ENCODE data around the gene ATP10B. TPM values are rescaled to one million over a fixed set of nuclear protein-coding genes. Genes with fewer than 3 reads are reported as not detected.

Gene ATP10B
- total RNA-seq, 1 donor from 2014 or later, result 0.13 TPM

DNA sequence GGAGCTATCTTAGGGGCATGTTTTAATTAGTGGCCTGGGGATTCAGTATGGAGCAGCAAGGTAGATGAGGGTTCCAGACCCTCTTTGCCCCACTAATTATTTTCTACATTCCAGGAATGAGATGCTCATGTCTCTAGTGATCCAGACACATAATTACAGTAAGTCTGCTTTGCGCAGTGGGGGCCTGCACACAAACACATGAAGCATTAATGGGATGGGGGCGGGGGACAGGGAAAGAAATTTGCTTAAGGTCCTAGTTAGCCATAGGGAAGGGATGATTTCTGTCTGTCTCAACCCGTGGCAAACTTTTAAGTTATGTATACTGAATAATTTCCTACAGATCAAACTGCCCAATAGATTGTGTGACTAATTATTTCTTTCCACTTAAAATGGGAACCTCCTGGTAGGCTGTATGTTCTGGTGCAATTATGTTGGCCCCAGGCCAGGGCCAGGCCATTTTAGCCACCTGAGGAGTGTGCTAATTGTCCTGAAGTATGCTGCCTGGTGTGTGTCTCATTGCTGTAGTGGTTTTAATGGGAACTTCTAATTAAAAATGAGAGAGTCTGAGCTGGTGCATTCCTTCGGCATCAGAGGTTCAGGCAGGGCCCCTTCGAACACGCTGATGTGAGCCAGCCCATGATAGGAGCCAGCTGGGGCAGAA lies 295.9 kb downstream of the ATP10B start:
- no peak for DNase-seq (ENCODE audit: low read depth in 2 of 2)

DNA sequence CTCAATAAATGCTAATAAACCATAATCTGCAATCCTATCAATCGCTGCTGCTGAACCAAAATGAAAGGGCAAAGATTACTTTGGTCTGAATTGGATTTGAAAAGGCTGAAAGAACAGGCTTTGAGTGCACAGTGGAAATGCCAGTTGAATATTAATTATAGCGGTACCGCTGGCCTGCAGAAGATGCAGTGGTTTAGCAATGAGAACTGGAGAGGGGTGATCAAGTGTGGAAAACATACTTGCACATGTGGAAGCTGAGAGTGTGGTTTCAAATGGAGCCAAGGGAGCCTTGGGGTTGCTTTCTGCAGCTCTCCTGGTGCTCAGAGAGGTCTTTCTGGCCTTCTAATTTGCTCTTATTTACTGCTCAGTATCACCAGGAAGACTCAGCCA lies 296.4 kb downstream of the ATP10B start:
- no peak for DNase-seq (ENCODE audit: low read depth in 2 of 2)

DNA sequence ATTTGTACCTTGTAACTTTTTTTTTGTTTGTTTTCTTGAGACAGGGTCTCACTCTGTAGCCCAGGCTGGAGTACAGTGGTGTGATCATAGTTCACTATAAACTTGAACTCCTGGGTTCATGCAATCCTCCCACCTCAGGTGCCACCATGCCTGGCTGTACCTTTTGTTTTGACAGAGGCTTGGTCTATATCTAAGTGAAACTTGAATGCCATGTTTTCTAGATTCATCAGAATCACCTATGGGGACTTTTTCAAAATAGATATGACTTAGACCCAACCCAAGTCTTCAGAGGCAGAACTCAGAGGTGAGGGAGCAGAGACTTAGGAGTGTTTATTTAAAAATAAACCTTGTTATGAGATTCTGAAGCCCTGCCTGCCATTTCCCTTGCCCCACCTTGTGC lies 301.9 kb downstream of the ATP10B start:
- no peak for DNase-seq (ENCODE audit: low read depth in 2 of 2)

GRCh38 chr5:160548949-160549645 lies 302.9 kb downstream of the ATP10B start:
- DNase-seq (ENCODE audit: low read depth in 2 of 2), result no peak

GRCh38 chr5:160547872-160548271 lies 304.1 kb downstream of the ATP10B start:
- DNase-seq (ENCODE audit: low read depth in 2 of 2), result no peak

- no peak for DNase-seq (ENCODE audit: low read depth in 2 of 2)
Measured at GRCh38 chr5:160547061-160547460, 304.9 kb downstream of the ATP10B start.

- DNase-seq (ENCODE audit: low read depth in 2 of 2), result no peak
Measured at GRCh38 chr5:160545832-160546231, 306.2 kb downstream of the ATP10B start.

DNA sequence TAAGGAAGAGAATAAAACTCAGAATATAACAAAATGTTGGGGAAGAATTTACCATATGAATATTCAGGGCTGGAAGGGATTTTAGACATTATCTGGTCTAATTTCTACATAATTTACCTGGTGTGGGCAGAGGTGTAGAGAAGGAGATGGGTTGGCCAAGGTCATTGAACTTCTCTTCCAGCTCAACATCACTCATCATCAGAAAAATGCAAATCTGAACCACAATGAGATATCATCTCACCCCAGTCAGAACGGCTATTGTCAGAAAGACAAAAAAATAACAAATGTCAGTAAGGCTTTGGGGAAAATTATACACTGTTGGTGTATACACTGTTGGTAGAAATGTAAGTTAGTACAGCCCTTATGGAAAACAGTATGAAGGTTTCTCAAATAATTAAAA lies 308.6 kb downstream of the ATP10B start:
- no peak for DNase-seq (ENCODE audit: low read depth in 2 of 2)

GRCh38 chr5:160542840-160543239 lies 309.2 kb downstream of the ATP10B start:
- no peak for DNase-seq (ENCODE audit: low read depth in 2 of 2)

- no peak for DNase-seq (ENCODE audit: low read depth in 2 of 2)
Measured at GRCh38 chr5:160542281-160542680, 309.7 kb downstream of the ATP10B start.

DNA sequence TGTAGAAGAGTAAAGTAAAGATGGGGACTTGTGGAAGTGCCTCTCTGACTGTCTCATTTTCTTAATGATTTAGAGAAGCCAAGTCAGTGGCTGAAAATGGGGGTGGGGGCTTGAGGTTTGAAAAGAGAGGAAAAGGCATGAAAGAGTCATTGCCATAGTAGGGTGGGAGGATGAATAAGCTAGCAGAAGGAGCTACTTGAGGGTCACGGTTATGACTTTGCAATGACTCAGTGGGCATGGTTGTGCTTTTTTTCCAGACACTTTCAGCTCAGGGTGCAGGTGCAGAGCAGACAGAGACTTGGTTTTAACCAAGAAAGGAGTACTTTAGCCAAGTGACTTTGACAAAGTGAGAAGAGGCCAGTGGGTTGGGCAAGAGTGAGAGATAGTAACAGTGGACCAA lies 312.6 kb downstream of the ATP10B start:
- DNase-seq (ENCODE audit: low read depth in 2 of 2), result no peak

- no peak for DNase-seq (ENCODE audit: low read depth in 2 of 2)
Measured at GRCh38 chr5:160537940-160538339, 314.1 kb downstream of the ATP10B start.

DNA sequence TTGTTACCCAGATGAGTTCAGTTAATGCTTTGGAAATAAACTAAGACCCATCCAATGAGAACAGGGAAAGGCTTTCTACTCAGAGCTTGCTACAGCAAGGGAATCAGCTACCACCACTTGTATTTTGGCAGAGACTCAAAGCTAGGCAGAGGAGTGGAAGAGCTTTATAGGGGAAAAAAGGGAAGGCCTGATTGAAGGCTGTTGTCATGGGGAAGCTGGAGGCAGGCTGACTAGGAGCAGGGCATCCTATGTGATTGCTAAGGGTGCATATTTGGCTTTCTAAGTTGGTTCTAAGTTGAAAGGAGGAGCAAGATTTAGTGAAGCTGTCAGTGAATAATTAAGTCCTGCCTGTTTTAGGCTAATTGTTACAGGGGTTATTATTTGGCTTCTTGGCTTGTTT lies 314.9 kb downstream of the ATP10B start:
- DNase-seq (ENCODE audit: low read depth in 2 of 2), result no peak

GRCh38 chr5:160534914-160535313 lies 317.1 kb downstream of the ATP10B start:
- DNase-seq (ENCODE audit: low read depth in 2 of 2), result no peak

DNA sequence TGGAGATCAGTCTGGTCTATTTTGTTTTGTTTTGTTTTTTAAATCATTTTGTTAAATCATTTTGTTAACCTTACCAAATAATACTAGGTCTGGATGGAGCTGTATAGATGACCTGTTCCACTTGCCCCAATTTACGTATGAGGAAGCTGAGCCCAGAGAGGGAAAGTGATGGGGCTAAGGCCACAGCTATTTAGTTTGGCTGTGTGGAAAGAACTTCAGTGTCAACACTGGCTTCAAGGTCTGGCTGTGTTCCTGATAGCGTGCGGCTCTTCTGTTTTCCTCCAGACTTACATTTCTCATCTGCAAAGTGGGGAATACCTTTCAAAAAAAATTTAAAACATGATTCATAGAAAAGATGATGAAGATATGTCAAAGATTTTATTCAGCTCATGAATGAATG lies 317.9 kb downstream of the ATP10B start:
- DNase-seq (ENCODE audit: low read depth in 2 of 2), result no peak

GRCh38 chr5:160525471-160526261 lies 326.3 kb downstream of the ATP10B start:
- DNase-seq (ENCODE audit: low read depth in 2 of 2), result no peak

- no peak for DNase-seq (ENCODE audit: low read depth in 2 of 2)
Measured at GRCh38 chr5:160524827-160525226, 327.2 kb downstream of the ATP10B start.

DNA sequence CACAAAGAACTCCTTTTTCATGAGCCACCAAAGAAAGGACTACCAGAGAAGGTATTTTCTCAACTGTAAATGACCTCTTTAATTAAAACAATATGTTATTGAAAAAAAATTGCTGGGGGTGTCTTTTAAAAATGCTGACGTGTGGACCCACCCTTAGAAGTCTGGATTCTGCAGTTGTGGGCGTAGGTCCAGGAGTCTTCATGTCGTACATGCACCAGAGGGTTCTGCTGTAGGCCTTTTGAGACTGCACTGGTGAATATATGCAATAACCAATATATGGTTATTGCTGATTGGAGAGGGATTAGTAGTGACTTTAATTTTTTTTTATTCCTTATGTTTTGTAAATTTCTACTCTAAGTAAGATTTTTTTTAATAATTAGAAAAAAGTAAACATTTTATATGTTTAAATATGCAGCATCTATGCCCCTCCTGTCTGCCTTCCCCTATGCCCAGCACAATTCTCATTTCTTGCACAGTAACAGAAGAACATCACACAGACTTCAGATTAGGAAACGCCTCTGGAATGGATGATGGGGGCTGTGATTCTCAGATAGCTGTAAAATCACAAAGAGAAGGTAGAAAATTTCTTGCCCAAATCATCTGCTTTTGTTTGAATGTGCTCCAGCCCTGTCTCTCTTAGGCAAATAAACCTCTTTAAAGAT lies 328.4 kb downstream of the ATP10B start:
- DNase-seq (ENCODE audit: low read depth in 2 of 2), result no peak

DNA sequence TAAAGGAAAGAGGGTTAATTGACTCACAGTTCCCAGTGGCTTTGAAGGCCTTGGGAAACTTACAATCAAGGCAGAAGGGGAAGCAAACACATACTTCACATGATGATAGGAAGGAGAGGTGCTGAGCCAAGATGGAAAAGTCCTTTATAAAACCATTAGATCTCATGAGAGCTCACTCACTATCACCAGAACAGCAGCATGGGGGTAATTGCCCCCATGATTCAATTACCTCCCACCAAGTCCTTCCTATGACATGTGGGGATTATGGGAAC lies 330.7 kb downstream of the ATP10B start:
- DNase-seq (ENCODE audit: low read depth in 2 of 2), result peak in 1 of 2 donors; percentile 26

- no peak for DNase-seq (ENCODE audit: low read depth in 2 of 2)
Measured at GRCh38 chr5:160520609-160521391, 331.2 kb downstream of the ATP10B start.

GRCh38 chr5:160516696-160517530 lies 335.1 kb downstream of the ATP10B start:
- DNase-seq (ENCODE audit: low read depth in 2 of 2), result no peak

All from dermis microvascular lymphatic vessel endothelial cell (primary cell).